Measurements from ENCODE around the gene HDAC7. TPM values are rescaled to one million over a fixed set of nuclear protein-coding genes. Genes with fewer than 3 reads are reported as not detected.

HDAC7 gene
- total RNA-seq, 1 experiment from 2014 or later, result 44.2 TPM

DNA sequence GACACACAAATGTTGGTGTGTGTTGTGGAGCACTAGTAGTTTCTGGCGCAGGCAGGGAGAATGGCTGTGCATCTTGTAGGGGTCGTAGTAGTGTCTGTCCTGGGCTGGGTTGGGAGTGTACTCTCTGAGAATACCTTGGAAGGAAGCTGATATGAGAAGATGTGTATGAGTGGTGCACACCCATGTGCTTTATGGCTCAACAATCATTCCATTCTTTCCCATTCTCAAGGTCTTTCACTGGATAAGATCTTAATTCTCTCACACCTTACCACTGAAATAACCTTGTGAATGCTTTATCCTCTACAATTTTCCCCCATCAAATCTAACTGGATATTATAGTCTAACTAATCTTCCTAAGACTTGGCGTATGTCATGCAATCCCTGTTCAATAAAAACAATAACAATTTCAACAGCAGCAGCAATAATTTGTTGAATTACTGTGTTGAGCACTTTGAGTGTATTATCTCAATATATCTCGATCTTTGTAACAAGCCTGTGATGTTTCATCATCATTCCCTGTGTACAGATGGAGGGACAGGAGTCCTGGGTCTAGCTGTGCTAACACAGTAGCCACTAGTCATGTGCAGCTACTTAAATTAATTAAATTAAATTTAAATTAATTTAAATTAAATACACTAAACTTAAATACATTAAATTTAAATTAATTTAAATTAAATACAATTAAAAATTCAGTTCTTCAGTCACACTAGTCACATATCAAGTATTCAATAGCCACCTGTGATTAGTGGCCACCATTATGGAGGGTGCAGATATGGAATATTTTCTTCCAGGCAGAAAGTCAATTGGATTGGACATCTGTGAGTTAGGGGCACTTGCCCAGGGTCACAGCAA lies 50.2 kb downstream of the HDAC7 start:
- DNase-seq, result no peak
- BruUV-seq (replicated peaks), result no TSS peak
- POLR2A ChIA-PET (ENCODE audit: unreplicated experiment), result no interaction called here

GRCh38 chr12:47768323-47768811 lies 51.3 kb downstream of the HDAC7 start:
- Histone ChIP-seq H2AFZ (ENCODE audit: low read length) (no peak overlapping the region), H3K27me3 (ENCODE audit: low read length) (no peaks in the 10 kb centered on the region), H3K4me2 (ENCODE audit: low read length) (peak overlapping the region; percentile 57), H4K20me1 (ENCODE audit: low read length) (no peaks in the 10 kb centered on the region), H3K36me3 (ENCODE audit: low read depth, low read length) (no peaks in the 10 kb centered on the region), H3K4me3 (ENCODE audit: low read length) (no peak overlapping the region), H3K79me2 (ENCODE audit: low read length) (no peaks in the 10 kb centered on the region), H3F3A (ENCODE audit: low read length, unreplicated experiment) (no peaks in the 10 kb centered on the region), H3K9ac (ENCODE audit: low read length) (no peak overlapping the region), H3K9me3 (ENCODE audit: low read length) (no peaks in the 10 kb centered on the region), H3K27ac (ENCODE audit: low read length) (no peak overlapping the region), H3K9me2 (replicated peaks; ENCODE audit: low read length) (no peaks in the 10 kb centered on the region), H3K4me1 (ENCODE audit: insufficient read depth, low read length) (peaks cover 17% of the 10 kb centered on the region)
- BruUV-seq (replicated peaks), result no TSS peak
- TF ChIP-seq, protein P1, sequence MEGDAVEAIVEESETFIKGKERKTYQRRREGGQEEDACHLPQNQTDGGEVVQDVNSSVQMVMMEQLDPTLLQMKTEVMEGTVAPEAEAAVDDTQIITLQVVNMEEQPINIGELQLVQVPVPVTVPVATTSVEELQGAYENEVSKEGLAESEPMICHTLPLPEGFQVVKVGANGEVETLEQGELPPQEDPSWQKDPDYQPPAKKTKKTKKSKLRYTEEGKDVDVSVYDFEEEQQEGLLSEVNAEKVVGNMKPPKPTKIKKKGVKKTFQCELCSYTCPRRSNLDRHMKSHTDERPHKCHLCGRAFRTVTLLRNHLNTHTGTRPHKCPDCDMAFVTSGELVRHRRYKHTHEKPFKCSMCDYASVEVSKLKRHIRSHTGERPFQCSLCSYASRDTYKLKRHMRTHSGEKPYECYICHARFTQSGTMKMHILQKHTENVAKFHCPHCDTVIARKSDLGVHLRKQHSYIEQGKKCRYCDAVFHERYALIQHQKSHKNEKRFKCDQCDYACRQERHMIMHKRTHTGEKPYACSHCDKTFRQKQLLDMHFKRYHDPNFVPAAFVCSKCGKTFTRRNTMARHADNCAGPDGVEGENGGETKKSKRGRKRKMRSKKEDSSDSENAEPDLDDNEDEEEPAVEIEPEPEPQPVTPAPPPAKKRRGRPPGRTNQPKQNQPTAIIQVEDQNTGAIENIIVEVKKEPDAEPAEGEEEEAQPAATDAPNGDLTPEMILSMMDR (conservative IDR thresholded peaks at IDR 0.05; ENCODE audit: low read depth, low read length), result no peak
- TF ChIP-seq EZH2 (IDR thresholded peaks at IDR 0.05; ENCODE audit: low read length, unreplicated experiment), result no peak
- TF ChIP-seq EZH2phosphoT487 (IDR thresholded peaks at IDR 0.05; ENCODE audit: borderline replicate concordance, low read length), result no peak
- intact Hi-C loops (cut with micrococcal nuclease), result no loop called here
- DNase-seq, result peak; percentile 92
- ChIA-PET CTCF (interaction anchor here (0.8 to 1.6 kb wide), 3 partner anchors 24 to 26 kb away, joined by 5 to 13 read pairs (median 5); no protein-coding TSS in a partner anchor), POLR2A (ENCODE audit: unreplicated experiment) (interaction anchor here (0.5 kb wide), 1 partner anchor 25 kb away, joined by 4 read pairs; no protein-coding TSS in a partner anchor)
- peak; percentile 54 for ATAC-seq

More for the DNA sequence above, 50.2 kb downstream of the HDAC7 start:
- intact Hi-C loops (cut with micrococcal nuclease), result no loop called here
- Histone ChIP-seq H3K9me3 (ENCODE audit: low read length) (no peaks in the 10 kb centered on the region), H3F3A (ENCODE audit: low read length, unreplicated experiment) (no peaks in the 10 kb centered on the region), H3K4me1 (ENCODE audit: insufficient read depth, low read length) (peaks cover 23% of the 10 kb centered on the region), H3K36me3 (ENCODE audit: low read depth, low read length) (no peaks in the 10 kb centered on the region), H3K79me2 (ENCODE audit: low read length) (peaks cover 10% of the 10 kb centered on the region), H3K4me2 (ENCODE audit: low read length) (no peak overlapping the region), H3K27ac (ENCODE audit: low read length) (no peak overlapping the region), H2AFZ (ENCODE audit: low read length) (no peak overlapping the region), H3K27me3 (ENCODE audit: low read length) (no peaks in the 10 kb centered on the region), H3K4me3 (ENCODE audit: low read length) (no peak overlapping the region), H4K20me1 (ENCODE audit: low read length) (no peaks in the 10 kb centered on the region), H3K9ac (ENCODE audit: low read length) (no peak overlapping the region), H3K9me2 (replicated peaks; ENCODE audit: low read length) (no peaks in the 10 kb centered on the region)
- ATAC-seq, result no peak
- TF ChIP-seq EZH2phosphoT487 (IDR thresholded peaks at IDR 0.05; ENCODE audit: borderline replicate concordance, low read length) (no peak), EZH2 (IDR thresholded peaks at IDR 0.05; ENCODE audit: low read length, unreplicated experiment) (no peak)
- TF ChIP-seq, protein P1 (conservative IDR thresholded peaks at IDR 0.05; ENCODE audit: low read depth, low read length), result no peak
- CTCF ChIA-PET, result interaction anchor here (0.6 to 1.0 kb wide), 2 partner anchors 26 to 28 kb away, joined by 5 to 7 read pairs; no protein-coding TSS in a partner anchor

Measured in PC-3 (cell line).